ENCODE measurements around the gene CWC15.

DNA sequence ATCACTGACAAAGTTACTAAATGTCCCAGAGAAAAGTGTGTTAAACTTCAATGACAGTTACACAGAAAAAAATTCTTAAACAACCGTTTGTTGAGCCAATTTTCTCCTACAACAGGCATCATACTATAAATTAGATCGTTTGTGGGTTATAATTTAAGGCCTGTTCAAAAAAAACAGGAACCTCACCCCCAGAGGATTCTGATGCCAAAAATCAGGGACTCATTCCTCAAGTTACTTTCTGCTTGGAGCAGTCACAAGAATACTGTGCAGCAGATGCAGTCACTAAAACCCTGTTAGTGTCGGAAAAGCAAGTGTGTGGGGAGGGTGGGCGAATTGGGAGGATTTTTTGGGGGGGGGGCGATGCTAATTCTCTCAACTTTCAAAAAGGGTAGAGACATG lies 657 bp downstream of the CWC15 start:
- TF ChIP-seq, protein P1, sequence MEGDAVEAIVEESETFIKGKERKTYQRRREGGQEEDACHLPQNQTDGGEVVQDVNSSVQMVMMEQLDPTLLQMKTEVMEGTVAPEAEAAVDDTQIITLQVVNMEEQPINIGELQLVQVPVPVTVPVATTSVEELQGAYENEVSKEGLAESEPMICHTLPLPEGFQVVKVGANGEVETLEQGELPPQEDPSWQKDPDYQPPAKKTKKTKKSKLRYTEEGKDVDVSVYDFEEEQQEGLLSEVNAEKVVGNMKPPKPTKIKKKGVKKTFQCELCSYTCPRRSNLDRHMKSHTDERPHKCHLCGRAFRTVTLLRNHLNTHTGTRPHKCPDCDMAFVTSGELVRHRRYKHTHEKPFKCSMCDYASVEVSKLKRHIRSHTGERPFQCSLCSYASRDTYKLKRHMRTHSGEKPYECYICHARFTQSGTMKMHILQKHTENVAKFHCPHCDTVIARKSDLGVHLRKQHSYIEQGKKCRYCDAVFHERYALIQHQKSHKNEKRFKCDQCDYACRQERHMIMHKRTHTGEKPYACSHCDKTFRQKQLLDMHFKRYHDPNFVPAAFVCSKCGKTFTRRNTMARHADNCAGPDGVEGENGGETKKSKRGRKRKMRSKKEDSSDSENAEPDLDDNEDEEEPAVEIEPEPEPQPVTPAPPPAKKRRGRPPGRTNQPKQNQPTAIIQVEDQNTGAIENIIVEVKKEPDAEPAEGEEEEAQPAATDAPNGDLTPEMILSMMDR (IDR thresholded peaks at IDR 0.05; ENCODE audit: insufficient read depth, low read length, poor library complexity, severe bottlenecking), result no peak
- TF ChIP-seq EZH2phosphoT487 (conservative IDR thresholded peaks at IDR 0.05; ENCODE audit: low read length), result no peak
